ENCODE data around the gene FBXW10B.
"Not testable (repeated sequence)": the region's sequence is repeated elsewhere in the genome, so short reads cannot be mapped to it uniquely, and the experiment has no call there.

DNA sequence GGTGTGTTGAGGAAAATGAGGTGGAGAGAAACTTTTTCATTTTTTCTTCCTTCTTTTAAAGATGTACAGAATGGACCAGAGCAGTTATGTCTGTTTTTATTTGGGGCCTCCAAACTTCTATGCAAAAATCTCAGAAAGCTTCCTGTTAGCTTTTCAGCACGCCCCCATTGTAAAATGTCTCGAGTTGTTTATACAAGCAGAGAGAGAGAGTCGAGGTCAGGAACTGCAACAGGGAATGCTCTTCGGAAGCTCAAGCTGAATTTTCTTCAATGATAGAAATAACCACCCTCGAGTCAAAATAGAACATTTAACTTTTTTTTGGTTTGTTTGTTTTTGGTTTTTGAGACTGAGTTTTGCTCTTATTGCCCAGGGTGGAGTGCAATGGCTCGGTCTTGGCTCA lies 3.7 kb downstream of the FBXW10B start:
- TF ChIP-seq, protein P1, sequence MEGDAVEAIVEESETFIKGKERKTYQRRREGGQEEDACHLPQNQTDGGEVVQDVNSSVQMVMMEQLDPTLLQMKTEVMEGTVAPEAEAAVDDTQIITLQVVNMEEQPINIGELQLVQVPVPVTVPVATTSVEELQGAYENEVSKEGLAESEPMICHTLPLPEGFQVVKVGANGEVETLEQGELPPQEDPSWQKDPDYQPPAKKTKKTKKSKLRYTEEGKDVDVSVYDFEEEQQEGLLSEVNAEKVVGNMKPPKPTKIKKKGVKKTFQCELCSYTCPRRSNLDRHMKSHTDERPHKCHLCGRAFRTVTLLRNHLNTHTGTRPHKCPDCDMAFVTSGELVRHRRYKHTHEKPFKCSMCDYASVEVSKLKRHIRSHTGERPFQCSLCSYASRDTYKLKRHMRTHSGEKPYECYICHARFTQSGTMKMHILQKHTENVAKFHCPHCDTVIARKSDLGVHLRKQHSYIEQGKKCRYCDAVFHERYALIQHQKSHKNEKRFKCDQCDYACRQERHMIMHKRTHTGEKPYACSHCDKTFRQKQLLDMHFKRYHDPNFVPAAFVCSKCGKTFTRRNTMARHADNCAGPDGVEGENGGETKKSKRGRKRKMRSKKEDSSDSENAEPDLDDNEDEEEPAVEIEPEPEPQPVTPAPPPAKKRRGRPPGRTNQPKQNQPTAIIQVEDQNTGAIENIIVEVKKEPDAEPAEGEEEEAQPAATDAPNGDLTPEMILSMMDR (IDR thresholded peaks at IDR 0.05), result not testable (repeated sequence)
- TF ChIP-seq POLR2A (IDR thresholded peaks at IDR 0.05), result not testable (repeated sequence)
